Tibial artery (tissue), 4 donors: Measurements from ENCODE around the gene MYO5A.

Experiments used
- DNase-seq, 2 donors: peaks; one replicate each; pipeline ENCODE4 v3.0.0-alpha.2; 2019
- H3K27ac ChIP-seq, 2 donors: fragments of 200-600 bp; sonication (generic) in 1 of 2; 1 replicate in 1 of 2; 2 replicates in 1 of 2; pipeline ENCODE4 v1.5.1; 2018 to 2019; ENCODE audit warnings: mild to moderate bottlenecking in 1 of 2
- H3K27me3 ChIP-seq, 2 donors: fragments of 200-600 bp; sonication (generic) in 1 of 2; one replicate each; pipeline versions ENCODE4 v1.5.1 to v1.6.0; 2016 to 2019
- H3K36me3 ChIP-seq, 3 donors: fragments of 200-600 bp; sonication (generic) in 2 of 3; one replicate each; pipeline ENCODE4 v1.5.1; 2016 to 2019; ENCODE audit warnings: mild to moderate bottlenecking in 2 of 3
- H3K4me1 ChIP-seq, 4 donors: fragments of 200-600 bp; sonication (generic) in 2 of 4; 1 replicate in 3 of 4; 2 replicates in 1 of 4; pipeline ENCODE4 v1.5.1; 2016 to 2019
- H3K4me3 ChIP-seq, 2 donors: fragments of 200-600 bp; sonication (generic) in 1 of 2; 1 replicate in 1 of 2; 2 replicates in 1 of 2; pipeline ENCODE4 v1.5.1; 2018 to 2019; ENCODE audit warnings: mild to moderate bottlenecking in 2 of 2
- H3K9me3 ChIP-seq, 3 donors: fragments of 200-600 bp; sonication (generic) in 1 of 3; one replicate each; pipeline ENCODE4 v1.5.1; 2016 to 2019
- intact Hi-C: fragments of 100-400 bp; cut with DNase I; formaldehyde crosslinking; loops from one replicate; pipeline ENCODE4 v1.15.0; 2023; ENCODE audit warnings: low total_unique reads
- TF ChIP-seq, protein P1 (sequence below), 2 experiments: fragments of 200-600 bp in 1 of 2; fragments of 450-650 bp in 1 of 2; IDR thresholded peaks; one replicate each; pipeline ENCODE4 v1.5.1; 2017 to 2019; ENCODE audit warnings: antibody characterized with exemption in 2 of 2, mild to moderate bottlenecking in 1 of 2, moderate library complexity in 1 of 2

The MYO5A gene

DNA sequence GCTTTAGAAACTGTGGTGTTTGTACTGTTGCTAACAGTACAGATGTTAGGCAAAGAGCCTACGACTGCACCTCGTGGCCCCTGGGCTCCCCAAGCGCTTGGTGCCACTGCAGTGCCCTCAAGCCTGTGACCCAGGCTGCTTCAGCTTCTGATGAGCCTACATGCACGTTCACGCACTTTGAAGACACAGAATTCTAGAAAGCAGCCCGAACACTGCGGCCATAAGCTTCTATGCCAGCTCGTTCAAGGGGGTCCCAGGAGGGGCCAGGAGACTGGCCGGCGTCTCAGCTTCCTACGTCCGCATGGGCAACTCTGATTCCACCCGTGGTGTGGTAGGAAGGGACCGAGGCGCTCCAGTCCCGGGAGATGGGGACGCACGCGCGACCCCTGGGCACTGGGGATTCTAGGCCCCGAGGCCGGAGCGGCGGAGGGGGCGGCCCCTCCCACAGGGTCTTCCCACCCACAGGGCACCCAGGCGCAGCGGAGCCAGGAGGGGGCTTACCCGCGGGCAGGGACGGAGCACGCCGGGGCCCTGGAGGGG lies 233.7 kb downstream of the MYO5A start:
- H3K27ac ChIP-seq: no peak overlapping the region
- peaks cover 0 to 13% (median 11%) of the 10 kb centered on the region in 4 donors for H3K4me1 ChIP-seq
- DNase-seq: no peak
- peak overlapping the region; percentile 34 to 45 for H3K4me3 ChIP-seq
- intact Hi-C loops: no loop called here
- TF ChIP-seq, protein P1, sequence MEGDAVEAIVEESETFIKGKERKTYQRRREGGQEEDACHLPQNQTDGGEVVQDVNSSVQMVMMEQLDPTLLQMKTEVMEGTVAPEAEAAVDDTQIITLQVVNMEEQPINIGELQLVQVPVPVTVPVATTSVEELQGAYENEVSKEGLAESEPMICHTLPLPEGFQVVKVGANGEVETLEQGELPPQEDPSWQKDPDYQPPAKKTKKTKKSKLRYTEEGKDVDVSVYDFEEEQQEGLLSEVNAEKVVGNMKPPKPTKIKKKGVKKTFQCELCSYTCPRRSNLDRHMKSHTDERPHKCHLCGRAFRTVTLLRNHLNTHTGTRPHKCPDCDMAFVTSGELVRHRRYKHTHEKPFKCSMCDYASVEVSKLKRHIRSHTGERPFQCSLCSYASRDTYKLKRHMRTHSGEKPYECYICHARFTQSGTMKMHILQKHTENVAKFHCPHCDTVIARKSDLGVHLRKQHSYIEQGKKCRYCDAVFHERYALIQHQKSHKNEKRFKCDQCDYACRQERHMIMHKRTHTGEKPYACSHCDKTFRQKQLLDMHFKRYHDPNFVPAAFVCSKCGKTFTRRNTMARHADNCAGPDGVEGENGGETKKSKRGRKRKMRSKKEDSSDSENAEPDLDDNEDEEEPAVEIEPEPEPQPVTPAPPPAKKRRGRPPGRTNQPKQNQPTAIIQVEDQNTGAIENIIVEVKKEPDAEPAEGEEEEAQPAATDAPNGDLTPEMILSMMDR (IDR thresholded peaks at IDR 0.05): no peak
- no peaks in the 10 kb centered on the region for H3K36me3 ChIP-seq
- no peaks in the 10 kb centered on the region for H3K9me3 ChIP-seq
- H3K27me3 ChIP-seq: peaks cover 0 to 37% of the 10 kb centered on the region in 2 donors

DNA sequence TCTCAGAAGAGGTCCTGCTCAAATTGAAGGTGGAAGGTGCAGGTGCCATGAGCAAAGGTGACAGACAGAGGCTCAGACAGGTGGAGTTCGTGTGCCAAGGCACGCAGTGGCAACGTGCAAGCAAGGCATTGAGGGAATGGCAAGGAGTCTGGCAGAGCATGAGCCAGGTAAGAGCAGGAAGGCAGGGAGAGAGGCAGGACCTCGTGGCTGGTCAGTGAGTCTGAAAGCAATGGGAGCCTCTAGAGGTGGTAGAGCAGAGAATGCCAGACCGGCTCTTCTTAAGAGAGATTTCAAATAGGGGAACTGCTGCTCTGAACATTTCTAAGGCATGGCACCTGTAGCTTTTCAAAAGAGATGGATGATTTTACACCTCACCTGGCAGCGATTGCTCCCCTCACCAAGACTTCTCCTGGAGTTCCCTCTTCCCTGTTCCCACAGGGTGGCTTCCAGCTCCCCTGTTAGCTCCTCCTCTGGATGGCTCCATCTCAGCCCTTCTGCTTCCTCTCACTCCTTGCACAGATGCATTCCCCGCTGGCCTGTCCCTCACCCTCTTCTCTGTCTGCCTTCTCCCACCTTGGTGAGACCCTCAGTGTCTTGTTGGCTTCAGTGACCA lies 235.8 kb downstream of the MYO5A start:
- intact Hi-C loops: no loop called here
- Histone ChIP-seq H3K27me3 (peaks cover 0 to 37% of the 10 kb centered on the region in 2 donors), H3K4me3 (no peak overlapping the region), H3K27ac (no peak overlapping the region), H3K4me1 (peaks cover 0 to 13% (median 11%) of the 10 kb centered on the region in 4 donors), H3K9me3 (no peaks in the 10 kb centered on the region), H3K36me3 (no peaks in the 10 kb centered on the region)
- TF ChIP-seq, protein P1 (IDR thresholded peaks at IDR 0.05): no peak
- DNase-seq: no peak

DNA sequence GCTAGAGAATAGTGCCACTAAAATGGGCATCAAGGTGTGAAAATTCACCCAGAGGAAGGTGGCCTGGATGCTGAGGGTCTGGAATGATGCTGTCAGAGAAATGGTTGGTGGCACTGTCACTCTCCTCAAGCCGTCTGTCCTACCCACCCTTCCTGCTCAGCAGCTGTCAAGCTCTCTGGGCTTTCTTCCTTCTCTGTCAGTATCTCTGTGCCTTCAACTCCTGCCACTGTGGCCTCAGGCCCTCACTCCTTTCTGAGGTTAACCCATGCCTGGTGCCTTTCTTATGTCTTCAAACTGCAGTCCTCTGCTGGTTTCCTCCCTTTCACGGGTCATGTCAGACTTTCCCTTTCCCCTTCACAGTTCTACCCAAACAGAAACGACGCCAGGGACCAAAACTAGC lies 237.5 kb downstream of the MYO5A start:
- DNase-seq: no peak
- intact Hi-C loops: no loop called here
- Histone ChIP-seq H3K27me3 (peaks cover 0 to 36% of the 10 kb centered on the region in 2 donors), H3K4me1 (peaks cover 0 to 13% (median 11%) of the 10 kb centered on the region in 4 donors), H3K9me3 (no peaks in the 10 kb centered on the region), H3K4me3 (no peak overlapping the region), H3K36me3 (no peaks in the 10 kb centered on the region), H3K27ac (no peak overlapping the region)
- TF ChIP-seq, protein P1 (IDR thresholded peaks at IDR 0.05): no peak

DNA sequence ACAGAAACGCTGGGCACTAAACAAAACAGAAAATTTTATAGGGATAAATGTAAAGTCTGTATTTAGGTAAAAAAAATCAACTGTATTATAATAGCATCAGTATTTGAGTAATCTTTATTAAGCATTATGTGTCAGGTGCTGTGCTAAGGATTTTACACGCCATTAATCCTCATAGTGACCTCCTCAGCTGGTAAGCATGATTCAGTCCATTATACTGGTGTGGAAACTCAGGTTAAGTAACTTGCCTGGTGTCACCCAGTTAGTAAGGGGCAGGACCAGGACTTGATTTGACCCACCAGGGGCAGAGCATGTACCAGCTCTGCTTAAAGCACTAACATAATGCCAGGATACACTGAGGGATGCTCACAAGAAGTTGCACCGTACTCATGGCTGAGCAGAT lies 237.9 kb downstream of the MYO5A start:
- intact Hi-C loops: no loop called here
- no peak overlapping the region for H3K27ac ChIP-seq
- H3K4me3 ChIP-seq: no peak overlapping the region
- no peaks in the 10 kb centered on the region for H3K36me3 ChIP-seq
- DNase-seq: no peak
- peaks cover 0 to 12% (median 10%) of the 10 kb centered on the region in 4 donors for H3K4me1 ChIP-seq
- TF ChIP-seq, protein P1 (IDR thresholded peaks at IDR 0.05): no peak
- no peaks in the 10 kb centered on the region for H3K9me3 ChIP-seq
- peaks cover 0 to 32% of the 10 kb centered on the region in 2 donors for H3K27me3 ChIP-seq

DNA sequence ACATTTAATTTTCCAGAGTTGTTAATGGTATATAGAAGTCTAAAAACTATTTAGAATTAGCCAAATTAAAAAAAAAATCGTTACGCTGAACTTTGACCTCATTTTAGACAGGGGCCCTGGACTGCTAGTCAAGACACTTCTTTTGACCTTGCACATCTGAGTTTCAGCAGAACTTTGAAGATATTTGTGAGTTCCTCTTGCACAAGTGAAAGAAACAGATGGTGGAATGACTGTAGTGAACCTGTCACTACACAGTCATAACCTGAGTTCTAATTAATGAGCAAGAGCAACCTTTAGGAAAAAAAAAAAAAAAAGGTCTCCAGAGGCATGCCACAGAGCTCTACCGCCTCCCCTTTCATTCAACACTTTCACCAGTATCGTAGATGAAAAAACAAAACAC lies 238.4 kb downstream of the MYO5A start:
- no peak for DNase-seq
- no peaks in the 10 kb centered on the region for H3K36me3 ChIP-seq
- peaks cover 0 to 27% of the 10 kb centered on the region in 2 donors for H3K27me3 ChIP-seq
- intact Hi-C loops: no loop called here
- H3K9me3 ChIP-seq: no peaks in the 10 kb centered on the region
- peaks cover 0 to 7% (median 5%) of the 10 kb centered on the region in 4 donors for H3K4me1 ChIP-seq
- H3K4me3 ChIP-seq: no peak overlapping the region
- no peak overlapping the region for H3K27ac ChIP-seq
- TF ChIP-seq, protein P1 (IDR thresholded peaks at IDR 0.05): no peak
